GM23338 (cell line): ENCODE measurements around the gene KCTD15. TPM values are rescaled to one million over a fixed set of nuclear protein-coding genes. Genes with fewer than 3 reads are reported as not detected.

Experiments used
- ATAC-seq: fragments of 200-7000 bp; cut with Tn5 transposase; 3 replicates; pipeline ENCODE4 v1.9.1; 2020
- DNase-seq: peaks from one replicate; pipeline ENCODE4 v3.0.0-alpha.2; 2015; ENCODE audit warnings: low spot score
- H2AFZ ChIP-seq: fragments of 200-600 bp; sonication (generic); 2 replicates; pipeline ENCODE4 v1.8.0; 2016; ENCODE audit warnings: antibody characterized with exemption, mild to moderate bottlenecking, moderate library complexity
- H3F3A ChIP-seq: fragments of 200-600 bp; sonication (generic); replicated peaks from 2 replicates; pipeline ENCODE4 v1.8.0; 2017; ENCODE audit warnings: antibody characterized with exemption, mixed run types, low read depth
- H3K27ac ChIP-seq: fragments of 200-600 bp; sonication (generic); 2 replicates; pipeline ENCODE4 v1.6.1; 2016; ENCODE audit warnings: low read depth
- H3K27me3 ChIP-seq: fragments of 200-600 bp; sonication (generic); 2 replicates; pipeline ENCODE4 v1.8.0; 2016; ENCODE audit warnings: mild to moderate bottlenecking, mixed run types, moderate library complexity; ENCODE audit not compliant: insufficient read depth
- H3K36me3 ChIP-seq: fragments of 200-600 bp; sonication (generic); 2 replicates; pipeline ENCODE4 v1.8.0; 2016; ENCODE audit warnings: mild to moderate bottlenecking; ENCODE audit not compliant: insufficient read depth
- H3K4me1 ChIP-seq: fragments of 200-600 bp; sonication (generic); 2 replicates; pipeline ENCODE4 v1.8.0; 2016; ENCODE audit warnings: mild to moderate bottlenecking, moderate library complexity; ENCODE audit not compliant: insufficient read depth
- H3K4me2 ChIP-seq: fragments of 200-600 bp; sonication (generic); 2 replicates; pipeline ENCODE4 v1.7.1; 2017; ENCODE audit warnings: mixed run types
- H3K4me3 ChIP-seq: fragments of 200-600 bp; sonication (generic); 2 replicates; pipeline ENCODE4 v1.6.1; 2016; ENCODE audit warnings: mixed run types
- H3K79me2 ChIP-seq: fragments of 200-600 bp; sonication (generic); replicated peaks from 2 replicates; pipeline ENCODE4 v1.8.0; 2017; ENCODE audit warnings: mild to moderate bottlenecking; ENCODE audit not compliant: insufficient read depth
- H3K9me2 ChIP-seq: fragments of 200-600 bp; sonication (generic); 2 replicates; pipeline ENCODE4 v1.8.0; 2017; ENCODE audit not compliant: insufficient read depth
- H4K20me1 ChIP-seq: fragments of 200-600 bp; sonication (generic); replicated peaks from 2 replicates; pipeline ENCODE4 v1.8.0; 2017; ENCODE audit warnings: mild to moderate bottlenecking; ENCODE audit not compliant: insufficient read depth
- H3K27ac Mint-ChIP-seq: 2 replicates; pipeline ENCODE4 v1.8.0; 2020; ENCODE audit warnings: inconsistent platforms, mild to moderate bottlenecking, moderate library complexity, mixed read lengths
- H3K27me3 Mint-ChIP-seq: 3 replicates; pipeline ENCODE4 v1.8.0; 2022; ENCODE audit warnings: low read depth, mild to moderate bottlenecking, moderate library complexity, mixed read lengths, inconsistent platforms; ENCODE audit not compliant: insufficient read depth, poor library complexity
- H3K36me3 Mint-ChIP-seq: 3 replicates; pipeline ENCODE4 v1.8.0; 2021; ENCODE audit warnings: low read depth, mild to moderate bottlenecking, inconsistent platforms, moderate library complexity, mixed read lengths
- H3K4me1 Mint-ChIP-seq: 3 replicates; pipeline ENCODE4 v1.8.0; 2020; ENCODE audit warnings: mild to moderate bottlenecking, inconsistent platforms, mixed read lengths
- H3K4me3 Mint-ChIP-seq: 3 replicates; pipeline ENCODE4 v1.8.0; 2021; ENCODE audit warnings: moderate library complexity, mild to moderate bottlenecking, inconsistent platforms, mixed read lengths
- H3K9me3 Mint-ChIP-seq: 3 replicates; pipeline ENCODE4 v1.8.0; 2020; ENCODE audit warnings: moderate library complexity, mild to moderate bottlenecking, inconsistent platforms, mixed read lengths
- CTCF ChIP-seq, 2 experiments: fragments of 200-600 bp in 1 of 2; sonication (generic) in 1 of 2; conservative IDR thresholded peaks; 2 replicates each; pipeline versions ENCODE4 v1.5.1 to v1.6.1; 2016 to 2017; ENCODE audit warnings: antibody characterized with exemption in 2 of 2, low read depth in 2 of 2, mild to moderate bottlenecking in 2 of 2, moderate library complexity in 1 of 2
- ETS1 ChIP-seq: IDR thresholded peaks from 2 replicates; pipeline ENCODE4 v1.6.1; 2016; ENCODE audit warnings: antibody characterized with exemption
- EZH2 ChIP-seq: fragments of 200-600 bp; sonication (generic); IDR thresholded peaks from one replicate; pipeline ENCODE4 v1.8.0; 2017; ENCODE audit warnings: antibody characterized with exemption, mild to moderate bottlenecking, low read depth; ENCODE audit not compliant: unreplicated experiment
- EZH2phosphoT487 ChIP-seq: fragments of 200-600 bp; sonication (generic); IDR thresholded peaks from one replicate; pipeline ENCODE4 v1.8.1; 2018; ENCODE audit warnings: antibody characterized with exemption; ENCODE audit not compliant: unreplicated experiment
- JUNB ChIP-seq: IDR thresholded peaks from one replicate; pipeline ENCODE4 v1.6.1; 2016; ENCODE audit warnings: antibody characterized with exemption; ENCODE audit not compliant: unreplicated experiment
- NANOG ChIP-seq: IDR thresholded peaks from 2 replicates; pipeline ENCODE4 v1.6.1; 2016; ENCODE audit warnings: antibody characterized with exemption, borderline replicate concordance
- POLR2AphosphoS5 ChIP-seq: IDR thresholded peaks from 2 replicates; pipeline ENCODE4 v1.6.1; 2016; ENCODE audit warnings: antibody characterized with exemption, low read depth
- REST ChIP-seq: IDR thresholded peaks from one replicate; pipeline ENCODE4 v1.6.1; 2018; ENCODE audit warnings: antibody characterized with exemption; ENCODE audit not compliant: unreplicated experiment
- STAT1 ChIP-seq: IDR thresholded peaks from one replicate; pipeline ENCODE4 v1.6.1; 2016; ENCODE audit warnings: antibody characterized with exemption; ENCODE audit not compliant: unreplicated experiment
- ZNF114 ChIP-seq: fragments of 250-450 bp; sonication (Bioruptor Pico); IDR thresholded peaks from 2 replicates; pipeline ENCODE4 v1.5.0; 2020; ENCODE audit warnings: mild to moderate bottlenecking, moderate library complexity
- ZNF462 ChIP-seq: fragments of 250-450 bp; sonication (Bioruptor Pico); IDR thresholded peaks from 2 replicates; pipeline ENCODE4 v1.5.0; 2020; ENCODE audit warnings: mild to moderate bottlenecking, moderate library complexity
- polyA plus RNA-seq: library from polyadenylated mRNA; unstranded; fragments of >200 nt; fragmentation: Nextera tagmentation; extraction: Ambion mirVana; gene quantifications from 2 replicates; pipeline ENCODE4 v1.2.1, GENCODE V29; 2016
- total RNA-seq: library from RNA; depleted of rRNA; stranded (reverse); fragments of >200 nt; shearing (Covaris generic); gene quantifications from 2 replicates; pipeline ENCODE4 v1.2.3, GENCODE V29; 2014

Gene KCTD15
- total and polyA plus RNA-seq, 2 experiments from 2014 or later: 5.1 to 60.1 TPM

- TF ChIP-seq ETS1: no peak
Measured at GRCh38 chr19:33748231-33748630, 48.4 kb upstream of the KCTD15 start (continued).

GRCh38 chr19:33749016-33749415 lies 47.7 kb upstream of the KCTD15 start:
- Histone ChIP-seq H3K79me2 (no peaks in the 10 kb centered on the region), H3K9me2 (no peaks in the 10 kb centered on the region), H3K27ac (no peak overlapping the region), H2AFZ (no peak overlapping the region), H3K4me1 (no peaks in the 10 kb centered on the region), H3F3A (no peaks in the 10 kb centered on the region), H4K20me1 (peaks cover 3% of the 10 kb centered on the region; the same call in 1 of the 2 replicates), H3K27me3 (no peaks in the 10 kb centered on the region), H3K36me3 (no peaks in the 10 kb centered on the region), H3K4me3 (no peak overlapping the region), H3K4me2 (no peak overlapping the region)
- Mint-ChIP-seq H3K4me1 (peaks cover 2% of the 10 kb centered on the region; the same call in 1 of the 3 replicates), H3K27me3 (no peaks in the 10 kb centered on the region), H3K27ac (no peak overlapping the region), H3K9me3 (no peaks in the 10 kb centered on the region), H3K4me3 (no peak overlapping the region), H3K36me3 (no peaks in the 10 kb centered on the region)
- DNase-seq (no peak), ATAC-seq (no peak)
- TF ChIP-seq REST (no peak), ZNF114 (CRISPR knock-in tag) (no peak), EZH2 (no peak), STAT1 (no peak), NANOG (no peak), CTCF (conservative IDR thresholded peaks at IDR 0.05; ENCODE audit: low read depth in 2 of 2) (no peak), POLR2AphosphoS5 (no peak), ETS1 (no peak), JUNB (no peak), ZNF462 (CRISPR knock-in tag) (no peak), EZH2phosphoT487 (no peak)
